T-helper 17 cell (primary cell): ENCODE data around the gene SLC30A4. TPM values are rescaled to one million over a fixed set of nuclear protein-coding genes. Genes with fewer than 3 reads are reported as not detected.
"Not testable (repeated sequence)": the region's sequence is repeated elsewhere in the genome, so short reads cannot be mapped to it uniquely, and the experiment has no call there.

Experiments used
- ATAC-seq: fragments of 150-1000 bp; cut with Tn5 transposase; 2 replicates; pipeline ENCODE4 v1.10.0; 2021; ENCODE audit warnings: mild to moderate bottlenecking, moderate library complexity
- DNase-seq, 3 donors: peaks; one replicate each; pipeline versions ENCODE4 v3.0.0 to v3.0.0-alpha.2; 2020 to 2021
- H3K9me3 ChIP-seq: one replicate; pipeline ENCODE4 v1.7.0; 2013; ENCODE audit warnings: low read length, mild to moderate bottlenecking; ENCODE audit not compliant: control insufficient read depth, poor library complexity, severe bottlenecking
- H3K27ac Mint-ChIP-seq: one replicate; pipeline ENCODE4 v1.8.0; 2022; ENCODE audit warnings: mild to moderate bottlenecking, moderate library complexity, mixed read lengths
- H3K27me3 Mint-ChIP-seq: one replicate; pipeline ENCODE4 v1.8.0; 2022; ENCODE audit warnings: mixed read lengths
- H3K36me3 Mint-ChIP-seq: one replicate; pipeline ENCODE4 v1.8.0; 2022; ENCODE audit warnings: low read depth, mixed read lengths
- H3K4me1 Mint-ChIP-seq: one replicate; pipeline ENCODE4 v1.8.0; 2022; ENCODE audit warnings: mild to moderate bottlenecking, mixed read lengths
- H3K4me3 Mint-ChIP-seq: one replicate; pipeline ENCODE4 v1.8.0; 2022; ENCODE audit warnings: mild to moderate bottlenecking, moderate library complexity, mixed read lengths
- total RNA-seq, 4 donors: library from RNA in 2 of 4; stranded (reverse) in 2 of 4; gene quantifications; one replicate each; pipeline ENCODE4 v1.2.3 and lab custom pipeline; 2022 to 2026

The SLC30A4 gene
- total RNA-seq, 2 donors from 2014 or later: 2.2 to 2.4 TPM

DNA sequence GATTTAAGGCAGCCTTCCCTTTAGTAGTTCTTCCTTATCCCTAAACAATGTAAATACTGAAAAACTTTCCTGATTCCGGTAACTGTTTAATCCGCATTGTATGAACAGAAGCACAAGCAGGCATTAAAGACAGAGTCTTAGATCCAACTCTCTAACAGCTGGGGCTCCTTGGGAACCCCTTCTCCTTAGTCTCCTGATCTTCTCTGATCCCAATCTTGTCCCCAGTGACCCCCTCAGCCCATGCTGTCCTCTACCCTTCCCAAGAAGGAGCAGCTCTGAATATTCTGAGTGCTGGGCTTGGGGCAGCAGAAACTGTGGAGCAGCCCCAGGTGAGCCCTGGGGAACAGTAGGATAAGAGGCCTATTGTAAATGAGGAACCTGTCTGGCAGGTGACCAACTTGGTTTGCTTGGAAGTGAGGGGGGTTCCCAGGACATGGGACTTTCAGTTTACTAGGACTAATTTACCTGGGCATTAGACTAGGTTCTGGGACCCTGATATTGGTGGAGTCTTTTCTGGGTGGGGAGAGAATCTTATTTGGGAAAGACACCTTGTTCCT, 13.0 kb upstream of the SLC30A4 start:
- Mint-ChIP-seq H3K27me3 (peaks cover 19% of the 10 kb centered on the region), H3K27ac (no peak overlapping the region), H3K4me1 (peaks cover 4% of the 10 kb centered on the region), H3K36me3 (no peaks in the 10 kb centered on the region), H3K4me3 (no peak overlapping the region)
- DNase-seq: no peak
- H3K9me3 ChIP-seq: no peaks in the 10 kb centered on the region
- no peak for ATAC-seq

DNA sequence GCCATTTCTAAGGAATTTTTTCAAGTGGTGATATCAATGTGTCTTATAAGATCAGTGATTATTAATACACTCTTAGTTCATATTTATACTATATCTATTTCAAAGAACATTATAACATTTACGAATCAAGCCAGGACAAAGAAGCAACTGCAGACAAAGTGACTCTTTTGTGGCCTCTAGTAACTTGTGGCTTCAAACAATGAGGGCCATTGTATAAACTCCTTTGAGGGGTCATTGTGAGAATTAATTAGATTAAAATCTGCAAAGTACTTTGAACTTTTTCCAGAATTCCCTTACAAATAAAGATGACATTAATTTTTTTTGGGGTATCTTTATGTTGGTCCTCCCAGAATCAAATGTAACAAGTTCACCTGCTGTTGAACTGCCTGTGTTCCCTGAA, 12.3 kb upstream of the SLC30A4 start:
- peaks cover 4% of the 10 kb centered on the region for H3K4me1 Mint-ChIP-seq

DNA sequence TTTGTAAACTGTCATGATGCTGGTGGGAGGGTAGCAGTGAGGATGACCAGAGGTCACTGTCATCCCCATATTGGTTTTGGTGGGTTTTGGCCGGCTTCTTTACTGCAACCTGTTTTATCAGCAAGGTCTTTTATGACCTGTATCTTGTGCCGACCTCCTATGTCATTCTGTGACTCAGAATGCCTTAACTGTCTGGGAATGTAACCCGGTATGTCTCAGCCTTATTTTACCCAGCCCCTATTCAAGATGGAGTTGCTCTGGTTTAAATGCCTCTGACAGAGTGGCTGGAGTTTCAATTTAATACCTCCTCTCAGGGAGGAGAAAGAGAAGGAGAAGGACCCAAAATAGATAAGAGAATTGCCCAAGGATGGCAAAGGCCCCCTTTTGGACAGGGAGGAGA, 10.3 kb upstream of the SLC30A4 start:
- H3K9me3 ChIP-seq, H3K36me3 Mint-ChIP-seq, DNase-seq, H3K4me1 Mint-ChIP-seq, H3K4me3 Mint-ChIP-seq, ATAC-seq, H3K27ac Mint-ChIP-seq: not testable (repeated sequence)
- peaks cover 19% of the 10 kb centered on the region for H3K27me3 Mint-ChIP-seq

More for the DNA sequence above, 12.3 kb upstream of the SLC30A4 start:
- Mint-ChIP-seq H3K36me3 (no peaks in the 10 kb centered on the region), H3K27ac (no peak overlapping the region), H3K4me3 (no peak overlapping the region), H3K27me3 (peaks cover 19% of the 10 kb centered on the region)
- H3K9me3 ChIP-seq: no peaks in the 10 kb centered on the region
- no peak for DNase-seq
- no peak for ATAC-seq

DNA sequence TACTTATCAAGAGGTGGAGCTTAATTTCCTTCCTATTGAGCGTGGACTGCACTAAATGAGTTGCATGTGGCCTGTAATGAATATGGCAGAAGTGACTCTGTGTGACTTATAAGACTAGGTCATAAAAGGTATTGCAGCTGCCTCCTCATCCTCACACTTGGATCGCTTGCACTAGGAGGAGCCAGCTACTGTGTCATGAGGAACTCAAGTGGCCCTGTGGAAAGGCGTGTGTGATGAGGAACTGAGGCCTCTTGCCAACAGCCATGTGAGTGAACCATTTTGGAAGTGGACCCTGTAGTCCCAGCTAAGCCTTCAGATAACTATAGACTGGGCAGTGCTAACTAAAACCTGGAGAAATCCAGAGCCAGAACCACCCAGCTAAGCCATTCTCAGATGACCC, 7.1 kb upstream of the SLC30A4 start:
- H3K9me3 ChIP-seq: no peaks in the 10 kb centered on the region
- Mint-ChIP-seq H3K27me3 (peaks cover 12% of the 10 kb centered on the region), H3K4me3 (no peak overlapping the region), H3K4me1 (peaks cover 2% of the 10 kb centered on the region), H3K36me3 (no peaks in the 10 kb centered on the region), H3K27ac (no peak overlapping the region)
- ATAC-seq (no peak), DNase-seq (no peak)

DNA sequence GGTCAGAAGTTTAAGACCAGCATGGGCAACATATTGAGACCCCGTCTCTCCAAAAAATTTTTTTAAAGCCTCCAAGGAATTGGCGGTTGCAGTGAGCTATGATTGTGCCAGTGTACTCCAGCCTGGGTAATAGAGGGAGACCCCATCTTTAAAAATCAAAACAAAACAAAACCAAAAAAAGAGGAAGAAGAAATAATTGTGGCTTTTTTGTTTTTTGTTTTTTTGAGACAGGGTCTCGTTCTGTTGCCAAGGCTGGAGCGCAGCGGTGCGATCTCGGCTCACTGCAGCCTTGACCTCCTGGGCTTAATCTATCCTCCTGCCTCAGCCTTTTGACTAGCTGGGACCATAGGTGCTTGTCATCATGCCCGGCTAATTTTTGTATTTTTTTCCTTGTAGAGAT, 4.5 kb upstream of the SLC30A4 start:
- Mint-ChIP-seq H3K27ac (no peak overlapping the region), H3K27me3 (peaks cover 3% of the 10 kb centered on the region), H3K4me3 (no peak overlapping the region), H3K36me3 (no peaks in the 10 kb centered on the region), H3K4me1 (peaks cover 5% of the 10 kb centered on the region)
- no peak for ATAC-seq
- DNase-seq: no peak
- no peaks in the 10 kb centered on the region for H3K9me3 ChIP-seq

DNA sequence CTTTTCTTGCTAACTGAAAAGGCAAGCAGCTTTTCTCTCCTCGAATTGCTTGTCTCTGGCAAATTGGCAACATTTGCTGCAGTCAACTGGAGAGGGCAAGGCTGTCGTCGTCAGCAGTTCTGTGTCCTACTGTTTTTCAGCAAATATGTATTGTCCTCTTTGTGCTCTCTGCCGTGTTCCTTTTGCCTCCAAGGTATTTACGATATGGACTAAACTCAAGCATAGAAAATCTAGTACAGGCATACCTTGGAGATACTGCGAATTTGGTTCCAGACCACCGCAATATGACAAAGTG, 558 bp upstream of the SLC30A4 start:
- Mint-ChIP-seq H3K4me1 (peaks cover 26% of the 10 kb centered on the region), H3K4me3 (peak overlapping the region; percentile 95), H3K27me3 (no peaks in the 10 kb centered on the region), H3K36me3 (peaks cover 2% of the 10 kb centered on the region), H3K27ac (peak overlapping the region; percentile 78)
- DNase-seq (no peak), ATAC-seq (no peak)
- no peaks in the 10 kb centered on the region for H3K9me3 ChIP-seq

DNA sequence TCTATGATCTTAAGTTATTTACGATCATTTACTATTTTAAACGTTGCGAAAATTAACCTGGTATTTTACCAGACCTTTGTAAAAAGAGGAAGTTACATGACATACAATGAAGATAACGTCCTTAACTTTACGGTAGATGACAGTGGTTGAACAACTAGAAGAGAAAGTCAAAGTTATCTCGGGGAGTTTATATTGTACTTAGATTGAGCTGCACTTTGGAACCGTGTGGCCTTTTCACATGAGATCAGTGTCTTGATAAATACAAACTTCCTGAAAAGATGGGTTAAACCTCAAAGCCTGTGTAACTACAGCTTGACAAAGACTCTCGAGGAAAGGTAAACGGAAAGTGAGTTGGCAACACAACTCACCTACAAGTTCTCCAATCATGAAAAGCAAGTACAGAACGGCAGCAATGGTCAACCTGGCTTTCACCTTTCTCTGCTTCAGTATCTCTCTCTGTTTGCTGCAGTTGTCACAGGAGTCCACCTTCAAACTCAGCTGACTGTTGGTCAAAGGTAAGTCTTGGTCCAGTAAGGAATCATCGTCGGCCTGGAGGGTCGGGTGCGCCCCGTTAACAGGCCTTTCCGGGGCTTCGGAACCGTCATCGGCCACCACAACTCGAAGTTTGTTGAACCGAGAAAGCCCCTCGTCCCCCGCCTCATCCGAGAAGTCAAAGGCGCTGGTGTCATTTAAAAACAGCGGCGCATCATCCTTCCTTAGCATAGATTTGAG, 793 bp downstream of the SLC30A4 start:
- peak; percentile 4 for ATAC-seq
- peak overlapping the region; percentile 95 for H3K4me3 Mint-ChIP-seq

DNA sequence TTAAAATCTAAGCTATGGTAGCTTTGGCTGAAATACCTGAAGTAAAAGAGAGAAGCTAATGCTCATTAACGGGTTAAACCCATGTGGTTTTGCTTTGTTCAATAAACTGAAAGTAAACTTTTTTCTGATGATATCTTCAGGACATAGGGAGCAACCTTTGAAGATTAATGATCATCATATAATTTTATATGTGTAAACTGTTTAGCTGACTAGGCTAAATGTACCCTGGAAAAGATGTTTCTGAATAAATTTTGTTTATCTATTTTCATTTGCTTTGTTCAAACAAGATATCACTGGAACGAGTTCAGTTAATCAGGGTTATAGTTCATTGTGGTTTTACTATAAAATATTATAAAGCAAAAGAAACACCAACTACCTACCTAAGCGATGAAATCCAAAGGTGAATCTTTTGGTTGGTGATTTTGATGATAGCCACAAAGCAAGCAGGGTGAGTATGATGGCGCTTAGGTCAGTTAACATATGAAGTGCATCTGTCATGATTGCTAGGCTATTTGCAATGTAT, 11.7 kb downstream of the SLC30A4 start:
- H3K9me3 ChIP-seq: no peaks in the 10 kb centered on the region
- H3K27me3 Mint-ChIP-seq: no peaks in the 10 kb centered on the region
- DNase-seq (no peak), ATAC-seq (no peak)
- no peak overlapping the region for H3K4me3 Mint-ChIP-seq
- H3K4me1 Mint-ChIP-seq: peaks cover 2% of the 10 kb centered on the region
- H3K36me3 Mint-ChIP-seq: peaks cover 7% of the 10 kb centered on the region
- no peak overlapping the region for H3K27ac Mint-ChIP-seq

More for the DNA sequence above, 793 bp downstream of the SLC30A4 start:
- H3K9me3 ChIP-seq: no peaks in the 10 kb centered on the region
- Mint-ChIP-seq H3K27ac (peak overlapping the region; percentile 80), H3K27me3 (no peaks in the 10 kb centered on the region), H3K4me1 (peaks cover 29% of the 10 kb centered on the region), H3K36me3 (peaks cover 6% of the 10 kb centered on the region)
- DNase-seq: no peak

DNA sequence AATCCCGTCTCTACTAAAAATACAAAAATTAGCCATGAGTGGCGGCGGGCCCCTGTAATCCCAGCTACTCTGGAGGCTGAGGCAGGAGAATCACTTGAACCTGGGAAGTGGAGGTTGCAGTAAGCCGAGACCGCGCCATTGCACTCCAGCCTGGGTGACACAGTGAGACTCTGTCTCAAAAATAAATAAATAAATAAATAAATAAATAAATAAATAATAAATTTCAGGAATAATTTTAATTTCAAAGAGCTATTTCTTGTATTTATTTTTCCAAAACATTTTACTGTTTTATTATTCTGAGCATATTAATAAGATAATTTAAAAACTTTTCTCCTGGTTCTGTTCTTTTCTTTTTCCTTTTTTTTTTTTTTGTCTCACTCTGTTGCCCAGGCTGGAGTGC, 15.4 kb downstream of the SLC30A4 start:
- H3K4me1 Mint-ChIP-seq, H3K9me3 ChIP-seq, H3K4me3 Mint-ChIP-seq, ATAC-seq, H3K27ac Mint-ChIP-seq, H3K36me3 Mint-ChIP-seq, DNase-seq, H3K27me3 Mint-ChIP-seq: not testable (repeated sequence)

DNA sequence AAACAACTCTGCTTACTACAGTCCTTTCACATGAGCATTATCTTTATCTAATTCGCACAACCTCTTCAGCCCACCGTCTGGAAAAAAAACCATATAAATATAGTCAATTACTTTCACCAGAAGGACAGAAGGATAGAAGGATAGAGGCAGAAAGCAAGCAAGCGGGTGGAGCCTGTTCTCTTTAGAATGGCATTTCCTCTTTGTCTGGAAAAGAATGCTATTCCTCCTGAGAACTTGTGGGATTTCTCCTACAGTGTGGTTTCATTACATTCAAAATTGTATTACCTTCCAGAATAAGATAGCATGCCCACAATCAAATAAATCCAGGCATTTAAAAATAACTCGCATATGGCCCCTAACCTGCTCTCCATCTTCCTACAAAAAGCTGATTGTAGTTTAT, 23.1 kb downstream of the SLC30A4 start:
- Mint-ChIP-seq H3K4me1 (peaks cover 3% of the 10 kb centered on the region), H3K36me3 (no peaks in the 10 kb centered on the region), H3K27ac (no peak overlapping the region), H3K4me3 (no peak overlapping the region), H3K27me3 (no peaks in the 10 kb centered on the region)
- DNase-seq (no peak), ATAC-seq (no peak)
- H3K9me3 ChIP-seq: no peaks in the 10 kb centered on the region

DNA sequence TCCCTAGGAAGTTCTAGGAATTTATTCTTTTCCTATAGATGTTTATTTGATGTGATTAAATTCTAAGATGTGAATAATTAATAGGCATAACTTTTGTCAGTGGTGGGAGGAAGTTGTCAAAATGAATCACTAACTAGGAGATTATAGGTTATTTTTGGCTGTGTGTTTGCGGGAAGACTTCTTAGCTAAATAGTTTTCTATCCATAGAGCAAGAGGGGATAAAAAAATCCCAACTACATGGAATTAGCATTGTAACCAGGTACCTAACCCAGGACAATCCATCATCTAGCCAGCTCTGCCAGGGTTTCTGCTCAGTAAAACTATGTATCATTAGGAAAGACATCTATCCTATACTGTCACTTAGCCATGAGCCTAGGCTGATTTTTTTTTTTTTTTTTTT, 23.9 kb downstream of the SLC30A4 start:
- Mint-ChIP-seq H3K4me3 (no peak overlapping the region), H3K4me1 (peaks cover 6% of the 10 kb centered on the region), H3K27ac (no peak overlapping the region), H3K27me3 (no peaks in the 10 kb centered on the region), H3K36me3 (no peaks in the 10 kb centered on the region)
- H3K9me3 ChIP-seq: no peaks in the 10 kb centered on the region
- ATAC-seq (no peak), DNase-seq (no peak)

DNA sequence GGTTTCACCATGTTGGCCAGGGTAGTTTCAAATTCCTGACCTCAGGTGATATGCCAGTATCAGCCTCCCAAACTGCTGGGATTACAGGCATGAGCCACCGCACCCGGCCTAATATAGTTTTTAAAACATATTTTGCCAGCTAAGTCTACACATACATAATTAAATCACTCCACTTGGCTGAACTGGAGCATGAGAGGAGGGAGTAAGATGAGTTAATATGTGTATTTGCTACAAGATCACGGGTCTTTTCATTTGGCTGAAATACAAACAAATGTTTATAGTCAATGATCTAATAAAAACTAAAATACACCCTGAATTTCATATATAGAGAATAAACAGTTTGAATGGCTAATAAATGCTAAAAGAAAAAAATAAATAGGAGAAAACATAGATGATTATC, 25.3 kb downstream of the SLC30A4 start:
- ATAC-seq (no peak), DNase-seq (no peak)
- no peaks in the 10 kb centered on the region for H3K9me3 ChIP-seq
- Mint-ChIP-seq H3K36me3 (no peaks in the 10 kb centered on the region), H3K4me3 (no peak overlapping the region), H3K27me3 (no peaks in the 10 kb centered on the region), H3K4me1 (peaks cover 6% of the 10 kb centered on the region), H3K27ac (no peak overlapping the region)

DNA sequence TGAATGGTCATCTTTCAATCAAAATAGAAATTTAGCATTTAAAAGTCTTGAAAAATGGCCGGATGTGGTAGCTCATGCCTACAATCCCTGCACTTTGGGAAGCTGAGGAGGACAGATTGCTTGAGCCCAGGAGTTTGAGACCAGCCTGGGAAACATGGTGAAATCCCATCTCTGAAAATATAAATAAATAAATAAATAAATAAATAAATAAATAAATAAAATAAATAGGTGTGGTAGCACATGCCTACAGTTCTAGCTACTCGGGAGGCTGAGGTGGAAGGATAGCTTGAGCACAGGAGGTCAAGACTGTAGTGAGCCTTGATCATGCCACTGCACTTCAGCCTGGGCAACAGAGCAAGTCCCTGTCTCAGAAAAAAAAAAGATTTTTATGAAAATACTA, 25.9 kb downstream of the SLC30A4 start:
- no peaks in the 10 kb centered on the region for H3K9me3 ChIP-seq
- Mint-ChIP-seq H3K36me3 (no peaks in the 10 kb centered on the region), H3K4me1 (peaks cover 6% of the 10 kb centered on the region), H3K4me3 (no peak overlapping the region), H3K27me3 (no peaks in the 10 kb centered on the region), H3K27ac (no peak overlapping the region)
- no peak for ATAC-seq
- no peak for DNase-seq

DNA sequence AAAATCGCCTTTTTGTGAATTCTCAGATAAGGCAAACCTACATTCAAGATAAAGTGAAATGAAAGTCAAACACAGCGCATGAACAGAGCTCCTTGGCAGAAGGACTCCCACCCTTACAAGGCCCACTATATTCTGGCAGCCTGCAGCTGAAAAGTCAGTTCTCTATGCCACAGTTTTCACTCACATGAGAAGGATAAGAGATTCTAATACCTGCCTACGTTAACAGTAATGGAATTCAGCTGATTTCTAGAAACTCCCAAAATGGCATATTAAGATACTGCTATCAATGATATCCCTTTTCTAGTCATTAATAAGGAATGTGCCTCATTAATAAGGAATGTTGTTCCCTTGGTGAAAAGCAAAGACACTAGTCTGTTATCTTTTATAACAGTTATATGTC, 27.0 kb downstream of the SLC30A4 start:
- no peak overlapping the region for H3K27ac Mint-ChIP-seq
- ATAC-seq: no peak
- H3K9me3 ChIP-seq: no peaks in the 10 kb centered on the region
- no peaks in the 10 kb centered on the region for H3K27me3 Mint-ChIP-seq
- peaks cover 6% of the 10 kb centered on the region for H3K4me1 Mint-ChIP-seq
- no peaks in the 10 kb centered on the region for H3K36me3 Mint-ChIP-seq
- no peak for DNase-seq
- no peak overlapping the region for H3K4me3 Mint-ChIP-seq
